DND-41 (cell line): ENCODE results near the gene MYO5A.

Experiments used
- ATAC-seq: fragments of 200-7000 bp; cut with Tn5 transposase; 3 replicates; pipeline ENCODE4 v1.9.1; 2021; ENCODE audit warnings: low read depth; ENCODE audit not compliant: insufficient read depth
- DNase-seq: peaks from one replicate; pipeline ENCODE4 v3.0.0-alpha.2; 2020
- H2AFZ ChIP-seq: 2 replicates; pipeline ENCODE4 v1.6.0; 2012; ENCODE audit warnings: low read depth, low read length
- H3K27ac ChIP-seq: 2 replicates; pipeline ENCODE4 v1.5.1; 2012; ENCODE audit warnings: low read length, inconsistent platforms
- H3K27me3 ChIP-seq: fragments of 200-600 bp; sonication (generic); 2 replicates; pipeline ENCODE4 v1.6.0; 2012; ENCODE audit warnings: low read length, mild to moderate bottlenecking, inconsistent platforms; ENCODE audit not compliant: insufficient read depth, poor library complexity
- H3K36me3 ChIP-seq: 2 replicates; pipeline ENCODE4 v1.5.1; 2012; ENCODE audit warnings: low read length, inconsistent platforms; ENCODE audit not compliant: insufficient read depth
- H3K4me1 ChIP-seq: 2 replicates; pipeline ENCODE4 v1.5.1; 2012; ENCODE audit warnings: mild to moderate bottlenecking, low read length; ENCODE audit not compliant: insufficient read depth
- H3K4me2 ChIP-seq: 2 replicates; pipeline ENCODE4 v1.6.0; 2012; ENCODE audit warnings: mild to moderate bottlenecking, moderate library complexity, low read length, inconsistent platforms; ENCODE audit not compliant: insufficient read depth
- H3K4me3 ChIP-seq, 2 experiments: fragments of 200-600 bp in 1 of 2; shearing (Covaris generic) in 1 of 2; 2 replicates each; pipeline ENCODE4 v1.5.1; 2012 to 2016; ENCODE audit warnings: inconsistent platforms in 2 of 2, low read length in 2 of 2, mild to moderate bottlenecking in 2 of 2, low read depth in 1 of 2, moderate library complexity in 1 of 2
- H3K79me2 ChIP-seq: 2 replicates; pipeline ENCODE4 v1.6.0; 2012; ENCODE audit warnings: low read length, inconsistent platforms; ENCODE audit not compliant: insufficient read depth
- H3K9ac ChIP-seq: 2 replicates; pipeline ENCODE4 v1.6.0; 2012; ENCODE audit warnings: low read depth, mild to moderate bottlenecking, inconsistent platforms, low read length, moderate library complexity
- H3K9me3 ChIP-seq: 2 replicates; pipeline ENCODE4 v1.5.1; 2012; ENCODE audit warnings: low read length, moderate library complexity, mild to moderate bottlenecking, inconsistent platforms; ENCODE audit not compliant: insufficient read depth, severe bottlenecking
- H4K20me1 ChIP-seq: 2 replicates; pipeline ENCODE4 v1.6.0; 2012; ENCODE audit warnings: low read length; ENCODE audit not compliant: insufficient read depth
- CTCF ChIP-seq: IDR thresholded peaks from 2 replicates; pipeline ENCODE4 v1.5.1; 2012; ENCODE audit warnings: borderline replicate concordance, low read length, moderate library complexity, mild to moderate bottlenecking; ENCODE audit not compliant: poor library complexity, severe bottlenecking; ENCODE audit errors: extremely low read depth
- EZH2 ChIP-seq: IDR thresholded peaks from 3 replicates; pipeline ENCODE4 v1.6.1; 2012; ENCODE audit warnings: borderline replicate concordance, low read depth, mild to moderate bottlenecking, moderate library complexity, low read length, inconsistent platforms; ENCODE audit not compliant: severe bottlenecking

Gene MYO5A

GRCh38 chr15:52414936-52415335 is 113.7 kb downstream of the MYO5A start:
- no peaks in the 10 kb centered on the region for H3K27me3 ChIP-seq
- ATAC-seq: no peak
- no peak overlapping the region for H3K9ac ChIP-seq
- no peak overlapping the region for H2AFZ ChIP-seq
- TF ChIP-seq EZH2 (no peak), CTCF (no peak)
- H3K4me2 ChIP-seq: no peak overlapping the region
- H3K4me1 ChIP-seq: no peaks in the 10 kb centered on the region
- no peak overlapping the region for H3K4me3 ChIP-seq
- no peak for DNase-seq
- H3K79me2 ChIP-seq: no peaks in the 10 kb centered on the region
- no peaks in the 10 kb centered on the region for H4K20me1 ChIP-seq
- H3K27ac ChIP-seq: no peak overlapping the region
- H3K36me3 ChIP-seq: no peaks in the 10 kb centered on the region
- H3K9me3 ChIP-seq: no peaks in the 10 kb centered on the region

GRCh38 chr15:52408823-52409222 is 119.9 kb downstream of the MYO5A start:
- ATAC-seq (no peak), DNase-seq (no peak)
- no peaks in the 10 kb centered on the region for H3K4me1 ChIP-seq
- no peaks in the 10 kb centered on the region for H4K20me1 ChIP-seq
- no peak overlapping the region for H3K9ac ChIP-seq
- H3K27me3 ChIP-seq: no peaks in the 10 kb centered on the region
- no peaks in the 10 kb centered on the region for H3K79me2 ChIP-seq
- no peaks in the 10 kb centered on the region for H3K9me3 ChIP-seq
- no peak overlapping the region for H3K4me3 ChIP-seq
- no peak overlapping the region for H3K27ac ChIP-seq
- no peak overlapping the region for H2AFZ ChIP-seq
- peaks cover 4% of the 10 kb centered on the region; the same call in 1 of the 2 replicates for H3K36me3 ChIP-seq
- TF ChIP-seq EZH2 (no peak), CTCF (no peak)
- no peak overlapping the region for H3K4me2 ChIP-seq

- no peaks in the 10 kb centered on the region for H3K4me1 ChIP-seq
- ATAC-seq (no peak), DNase-seq (no peak)
- peaks cover 4% of the 10 kb centered on the region; the same call in 1 of the 2 replicates for H3K36me3 ChIP-seq
- no peak overlapping the region for H3K4me2 ChIP-seq
- H3K79me2 ChIP-seq: no peaks in the 10 kb centered on the region
- no peak overlapping the region for H3K4me3 ChIP-seq
- no peak for TF ChIP-seq EZH2
- no peak for TF ChIP-seq CTCF
- no peaks in the 10 kb centered on the region for H3K9me3 ChIP-seq
- no peaks in the 10 kb centered on the region for H4K20me1 ChIP-seq
- no peak overlapping the region for H3K9ac ChIP-seq
- H3K27me3 ChIP-seq: no peaks in the 10 kb centered on the region
- H3K27ac ChIP-seq: no peak overlapping the region
- no peak overlapping the region for H2AFZ ChIP-seq
These were observed 121.3 kb downstream of the MYO5A start for GRCh38 chr15:52407374-52407773.

- peaks cover 7% of the 10 kb centered on the region; the same call in 1 of the 2 replicates for H3K36me3 ChIP-seq
- no peak overlapping the region for H3K4me2 ChIP-seq
- H3K4me3 ChIP-seq: no peak overlapping the region
- no peaks in the 10 kb centered on the region for H3K27me3 ChIP-seq
- TF ChIP-seq CTCF: no peak
- TF ChIP-seq EZH2: no peak
- no peaks in the 10 kb centered on the region for H3K9me3 ChIP-seq
- no peak for ATAC-seq
- H3K9ac ChIP-seq: no peak overlapping the region
- H4K20me1 ChIP-seq: no peaks in the 10 kb centered on the region
- H2AFZ ChIP-seq: no peak overlapping the region
- no peaks in the 10 kb centered on the region for H3K4me1 ChIP-seq
- DNase-seq: no peak
- no peak overlapping the region for H3K27ac ChIP-seq
- H3K79me2 ChIP-seq: no peaks in the 10 kb centered on the region
These were observed 122.1 kb downstream of the MYO5A start for GRCh38 chr15:52406601-52407000.
